Measurements from ENCODE around the gene RPUSD4. TPM values are rescaled to one million over a fixed set of nuclear protein-coding genes. Genes with fewer than 3 reads are reported as not detected.

Gene RPUSD4
- total RNA-seq, 1 donor from 2014 or later = 58.2 TPM

- no peak for DNase-seq
- intact Hi-C loops (cut with micrococcal nuclease) = no loop called here
- TF ChIP-seq CTCF (IDR thresholded peaks at IDR 0.05) = no peak
- no peaks in the 10 kb centered on the region for H3K36me3 Mint-ChIP-seq (ENCODE audit: low read depth)
- ATAC-seq (ENCODE audit: low read depth) = no peak
- ChIA-PET POLR2A (no interaction called here), CTCF (no interaction called here)
- no peak overlapping the region for H3K4me3 Mint-ChIP-seq
- no peak overlapping the region for H3K27ac Mint-ChIP-seq
- no peaks in the 10 kb centered on the region for H3K4me1 Mint-ChIP-seq
- H3K9me3 Mint-ChIP-seq = no peaks in the 10 kb centered on the region
- peaks cover 6% of the 10 kb centered on the region for H3K27me3 Mint-ChIP-seq
These were observed 45.7 kb downstream of the RPUSD4 start for GRCh38 chr11:126165757-126166156.

- ChIA-PET CTCF (no interaction called here), POLR2A (no interaction called here)
- Mint-ChIP-seq H3K36me3 (ENCODE audit: low read depth) (no peaks in the 10 kb centered on the region), H3K27me3 (peaks cover 6% of the 10 kb centered on the region), H3K4me3 (no peak overlapping the region), H3K4me1 (no peaks in the 10 kb centered on the region), H3K9me3 (no peaks in the 10 kb centered on the region), H3K27ac (no peak overlapping the region)
- no peak for TF ChIP-seq CTCF (IDR thresholded peaks at IDR 0.05)
- DNase-seq (no peak), ATAC-seq (ENCODE audit: low read depth) (no peak)
- intact Hi-C loops (cut with micrococcal nuclease) = no loop called here
These were observed 46.1 kb downstream of the RPUSD4 start for GRCh38 chr11:126165311-126165720.

DNA sequence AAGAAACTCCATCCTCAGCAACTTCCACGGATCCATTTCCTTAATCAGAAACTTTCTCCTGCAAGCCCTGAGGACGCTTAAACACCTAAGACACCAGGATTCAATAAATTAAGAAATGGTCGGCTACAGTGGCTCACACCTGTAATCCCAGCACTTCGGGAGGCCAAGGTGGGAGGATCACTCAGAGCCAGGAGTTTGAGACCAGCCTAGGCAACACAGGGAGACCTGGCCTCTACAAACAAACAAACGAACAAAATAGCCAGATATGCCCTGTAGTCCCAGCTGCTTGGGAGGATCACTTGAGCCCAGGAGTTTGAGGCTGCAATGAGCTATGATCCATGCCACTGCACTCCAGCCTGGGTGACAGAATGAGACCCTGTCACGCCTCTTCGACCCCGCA lies 46.7 kb downstream of the RPUSD4 start:
- intact Hi-C loops (cut with micrococcal nuclease) = no loop called here
- Mint-ChIP-seq H3K36me3 (ENCODE audit: low read depth) (no peaks in the 10 kb centered on the region), H3K9me3 (no peaks in the 10 kb centered on the region), H3K27ac (no peak overlapping the region), H3K4me3 (no peak overlapping the region), H3K27me3 (peaks cover 6% of the 10 kb centered on the region), H3K4me1 (no peaks in the 10 kb centered on the region)
- DNase-seq (no peak), ATAC-seq (ENCODE audit: low read depth) (no peak)
- ChIA-PET CTCF (no interaction called here), POLR2A (no interaction called here)
- TF ChIP-seq CTCF (IDR thresholded peaks at IDR 0.05) = no peak

GRCh38 chr11:126163779-126164178 lies 47.7 kb downstream of the RPUSD4 start:
- Mint-ChIP-seq H3K27ac (no peak overlapping the region), H3K27me3 (peaks cover 6% of the 10 kb centered on the region), H3K9me3 (no peaks in the 10 kb centered on the region), H3K4me3 (no peak overlapping the region), H3K4me1 (no peaks in the 10 kb centered on the region), H3K36me3 (ENCODE audit: low read depth) (no peaks in the 10 kb centered on the region)
- ChIA-PET CTCF (interaction anchor here (1.0 kb wide), 1 partner anchor 30 kb away, joined by 3 read pairs; no protein-coding TSS in a partner anchor), POLR2A (no interaction called here)
- intact Hi-C loops (cut with micrococcal nuclease) = no loop called here
- TF ChIP-seq CTCF (IDR thresholded peaks at IDR 0.05) = no peak
- ATAC-seq (ENCODE audit: low read depth) (no peak), DNase-seq (no peak)

GRCh38 chr11:126163074-126163700 lies 48.3 kb downstream of the RPUSD4 start:
- H3K4me1 Mint-ChIP-seq = no peaks in the 10 kb centered on the region
- TF ChIP-seq CTCF (IDR thresholded peaks at IDR 0.05) = no peak
- no peaks in the 10 kb centered on the region for H3K9me3 Mint-ChIP-seq
- ATAC-seq (ENCODE audit: low read depth) = no peak
- no peaks in the 10 kb centered on the region for H3K36me3 Mint-ChIP-seq (ENCODE audit: low read depth)
- H3K27me3 Mint-ChIP-seq = peaks cover 6% of the 10 kb centered on the region
- ChIA-PET CTCF (interaction anchor here (1.0 kb wide), 1 partner anchor 31 kb away, joined by 3 read pairs; no protein-coding TSS in a partner anchor), POLR2A (no interaction called here)
- H3K4me3 Mint-ChIP-seq = no peak overlapping the region
- no peak for DNase-seq
- intact Hi-C loops (cut with micrococcal nuclease) = no loop called here
- no peak overlapping the region for H3K27ac Mint-ChIP-seq

Data from activated B cell treated with CpG ODN at 0.5 μM for 24 hours (primary cell).